ENCODE data around the gene IGFBP7. TPM values are rescaled to one million over a fixed set of nuclear protein-coding genes. Genes with fewer than 3 reads are reported as not detected.

Gene IGFBP7
- total and polyA plus RNA-seq, 4 donors = 60.5 to 216 (median 205) TPM

DNA sequence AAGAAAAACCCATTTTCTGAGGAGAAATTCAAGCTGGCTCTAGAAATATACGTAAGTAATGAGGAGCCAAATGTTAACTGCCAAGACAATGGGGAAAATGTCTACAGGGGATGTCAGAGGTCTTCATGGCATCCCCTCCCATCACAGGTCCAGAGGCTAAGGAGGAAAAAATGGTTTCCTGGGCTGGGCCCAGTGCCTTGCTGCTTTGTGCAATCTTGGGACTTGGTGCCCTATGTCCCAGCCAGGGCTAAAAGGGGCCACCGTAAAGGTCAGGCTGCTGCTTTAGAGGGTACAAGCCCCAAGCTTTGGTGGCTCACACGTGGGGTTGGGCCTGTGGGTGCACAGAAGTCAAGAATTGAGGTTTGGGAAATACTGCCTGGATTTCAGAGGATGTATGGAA lies 17.2 kb upstream of the IGFBP7 start:
- Histone ChIP-seq H3K4me3 (ENCODE audit: low read depth in 1 of 3, low read length in 3 of 3) (no peak overlapping the region), H3K9me3 (ENCODE audit: control insufficient read depth in 4 of 4, low read length in 3 of 4) (peaks cover 0 to 4% (median 1%) of the 10 kb centered on the region in 4 donors), H3K4me1 (ENCODE audit: control insufficient read depth in 4 of 4, insufficient read depth in 4 of 4, low read length in 3 of 4) (no peaks in the 10 kb centered on the region), H3K36me3 (ENCODE audit: control insufficient read depth in 4 of 4, insufficient read depth in 3 of 4, low read depth in 1 of 4, low read length in 3 of 4) (no peaks in the 10 kb centered on the region), H3K9ac (ENCODE audit: low read depth in 1 of 2, low read length in 2 of 2) (no peak overlapping the region), H3K27me3 (ENCODE audit: control insufficient read depth in 4 of 4, insufficient read depth in 4 of 4, low read length in 3 of 4) (no peaks in the 10 kb centered on the region), H3K27ac (ENCODE audit: low read depth in 1 of 2, low read length in 2 of 2) (no peak overlapping the region)
- TF ChIP-seq, protein P1, sequence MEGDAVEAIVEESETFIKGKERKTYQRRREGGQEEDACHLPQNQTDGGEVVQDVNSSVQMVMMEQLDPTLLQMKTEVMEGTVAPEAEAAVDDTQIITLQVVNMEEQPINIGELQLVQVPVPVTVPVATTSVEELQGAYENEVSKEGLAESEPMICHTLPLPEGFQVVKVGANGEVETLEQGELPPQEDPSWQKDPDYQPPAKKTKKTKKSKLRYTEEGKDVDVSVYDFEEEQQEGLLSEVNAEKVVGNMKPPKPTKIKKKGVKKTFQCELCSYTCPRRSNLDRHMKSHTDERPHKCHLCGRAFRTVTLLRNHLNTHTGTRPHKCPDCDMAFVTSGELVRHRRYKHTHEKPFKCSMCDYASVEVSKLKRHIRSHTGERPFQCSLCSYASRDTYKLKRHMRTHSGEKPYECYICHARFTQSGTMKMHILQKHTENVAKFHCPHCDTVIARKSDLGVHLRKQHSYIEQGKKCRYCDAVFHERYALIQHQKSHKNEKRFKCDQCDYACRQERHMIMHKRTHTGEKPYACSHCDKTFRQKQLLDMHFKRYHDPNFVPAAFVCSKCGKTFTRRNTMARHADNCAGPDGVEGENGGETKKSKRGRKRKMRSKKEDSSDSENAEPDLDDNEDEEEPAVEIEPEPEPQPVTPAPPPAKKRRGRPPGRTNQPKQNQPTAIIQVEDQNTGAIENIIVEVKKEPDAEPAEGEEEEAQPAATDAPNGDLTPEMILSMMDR (IDR thresholded peaks at IDR 0.05; ENCODE audit: low read depth, low read length, missing input control) = no peak
- TF ChIP-seq JUND (IDR thresholded peaks at IDR 0.05) = no peak
- TF ChIP-seq RAD21 (IDR thresholded peaks at IDR 0.05) = no peak
- TF ChIP-seq REST (IDR thresholded peaks at IDR 0.05) = no peak
- no peak for TF ChIP-seq FOXA1 (IDR thresholded peaks at IDR 0.05)
- no peak for TF ChIP-seq SP1 (IDR thresholded peaks at IDR 0.05)
- TF ChIP-seq TAF1 (conservative IDR thresholded peaks at IDR 0.05) = no peak
- TF ChIP-seq, protein P2, sequence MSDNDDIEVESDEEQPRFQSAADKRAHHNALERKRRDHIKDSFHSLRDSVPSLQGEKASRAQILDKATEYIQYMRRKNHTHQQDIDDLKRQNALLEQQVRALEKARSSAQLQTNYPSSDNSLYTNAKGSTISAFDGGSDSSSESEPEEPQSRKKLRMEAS (IDR thresholded peaks at IDR 0.05) = no peak
- no peak for TF ChIP-seq ATF3 (IDR thresholded peaks at IDR 0.05)
- no peak for TF ChIP-seq GABPA (IDR thresholded peaks at IDR 0.05 in 1 of 2, conservative IDR thresholded peaks at IDR 0.05 in 1 of 2)
- no peak for TF ChIP-seq FOXA2 (IDR thresholded peaks at IDR 0.05)
- TF ChIP-seq NR2F2 (IDR thresholded peaks at IDR 0.05) = no peak
- no peak for TF ChIP-seq HNF4A (conservative IDR thresholded peaks at IDR 0.05)
- TF ChIP-seq RXRA (IDR thresholded peaks at IDR 0.05) = no peak
- no peak for TF ChIP-seq ZBTB33 (IDR thresholded peaks at IDR 0.05)
- no peak for DNase-seq (ENCODE audit: low spot score)
- WGBS = 68% methylated on average over 3 of the region's 3 CpGs

DNA sequence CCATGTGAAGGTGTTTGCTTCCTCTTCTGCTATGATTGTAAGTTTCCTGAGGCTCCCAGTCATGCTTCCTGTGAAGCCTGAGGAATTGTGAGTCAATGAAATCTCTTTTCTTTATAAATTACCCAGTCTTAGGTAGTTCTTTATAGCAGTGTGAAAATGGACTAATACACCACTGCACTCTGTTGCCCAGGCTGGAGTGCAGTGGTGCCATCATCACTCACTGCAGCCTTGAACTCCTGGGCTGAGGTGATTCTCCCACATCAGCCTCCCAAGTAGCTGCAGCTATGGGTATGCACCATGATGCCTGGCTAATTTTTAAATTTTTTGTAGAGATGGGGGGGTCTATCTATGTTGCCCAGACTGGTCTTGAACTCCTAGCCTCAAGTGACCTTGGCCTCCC lies 15.8 kb upstream of the IGFBP7 start:
- Histone ChIP-seq H3K4me3 (ENCODE audit: low read depth in 1 of 3, low read length in 3 of 3) (no peak overlapping the region), H3K9me3 (ENCODE audit: control insufficient read depth in 4 of 4, low read length in 3 of 4) (peaks cover 0 to 4% (median 1%) of the 10 kb centered on the region in 4 donors), H3K27ac (ENCODE audit: low read depth in 1 of 2, low read length in 2 of 2) (no peak overlapping the region), H3K27me3 (ENCODE audit: control insufficient read depth in 4 of 4, insufficient read depth in 4 of 4, low read length in 3 of 4) (no peaks in the 10 kb centered on the region), H3K36me3 (ENCODE audit: control insufficient read depth in 4 of 4, insufficient read depth in 3 of 4, low read depth in 1 of 4, low read length in 3 of 4) (no peaks in the 10 kb centered on the region), H3K9ac (ENCODE audit: low read depth in 1 of 2, low read length in 2 of 2) (no peak overlapping the region), H3K4me1 (ENCODE audit: control insufficient read depth in 4 of 4, insufficient read depth in 4 of 4, low read length in 3 of 4) (no peaks in the 10 kb centered on the region)
- DNase-seq (ENCODE audit: low spot score) = no peak
- no peak for TF ChIP-seq SP1 (IDR thresholded peaks at IDR 0.05)
- no peak for TF ChIP-seq JUND (IDR thresholded peaks at IDR 0.05)
- no peak for TF ChIP-seq EGR1 (IDR thresholded peaks at IDR 0.05; ENCODE audit: low read depth in 2 of 2)
- TF ChIP-seq RAD21 (IDR thresholded peaks at IDR 0.05) = no peak
- TF ChIP-seq FOXA2 (IDR thresholded peaks at IDR 0.05) = no peak
- TF ChIP-seq TAF1 (conservative IDR thresholded peaks at IDR 0.05) = no peak
- TF ChIP-seq REST (IDR thresholded peaks at IDR 0.05) = no peak
- TF ChIP-seq, protein P2 (IDR thresholded peaks at IDR 0.05) = no peak
- no peak for TF ChIP-seq RXRA (IDR thresholded peaks at IDR 0.05)
- no peak for TF ChIP-seq HNF4A (conservative IDR thresholded peaks at IDR 0.05)
- no peak for TF ChIP-seq GABPA (IDR thresholded peaks at IDR 0.05 in 1 of 2, conservative IDR thresholded peaks at IDR 0.05 in 1 of 2)
- no peak for TF ChIP-seq NR2F2 (IDR thresholded peaks at IDR 0.05)
- TF ChIP-seq YY1 (IDR thresholded peaks at IDR 0.05) = no peak
- TF ChIP-seq HNF4G (IDR thresholded peaks at IDR 0.05) = no peak
- TF ChIP-seq ZBTB33 (IDR thresholded peaks at IDR 0.05) = no peak

Data from liver (tissue), 9 donors.